K562 (cell line): ENCODE measurements around the gene FSTL4. TPM values are rescaled to one million over a fixed set of nuclear protein-coding genes. Genes with fewer than 3 reads are reported as not detected.

Source experiments
- ATAC-seq: fragments of 200-7000 bp; cut with Tn5 transposase; 3 replicates; pipeline ENCODE4 v1.9.1; 2020; ENCODE audit warnings: moderate library complexity
- BruUV-seq: library from RNA; stranded (reverse); fragments of 400-500 nt; replicated peaks from 2 replicates; lab custom pipeline; 2021; lab: Mats Ljungman, UMichigan
- CTCF ChIA-PET: fragments of 300-600 bp; formaldehyde crosslinking; extraction: SDS; loops from one replicate; lab custom pipeline; 2021; ENCODE audit warnings: low intra/inter-chr PET ratio; lab: Yijun Ruan, JAX
- POLR2A ChIA-PET: fragments of 300-600, 350-650 bp; sonication (Branson Sonifier 250); formaldehyde crosslinking; extraction: SDS; loops from one replicate; lab custom pipeline; 2021; ENCODE audit warnings: antibody characterized with exemption, inconsistent platforms; lab: Yijun Ruan, JAX
- DNase-seq, 4 experiments: peaks; one replicate each; pipeline versions ENCODE4 v3.0.0 to v3.0.0-alpha.2; 2011 to 2018; ENCODE audit warnings: low spot score in 3 of 4, mixed read lengths in 3 of 4; ENCODE audit errors: extremely low read depth in 1 of 4
- FAIRE-seq: peaks from 2 replicates; lab custom pipeline; 2011; peaks lifted over from hg19 to GRCh38; lab: Jason Lieb, UNC
- H2AFZ ChIP-seq: 2 replicates; pipeline ENCODE4 v1.6.0; 2011; ENCODE audit warnings: low read depth, low read length, control low read depth, inconsistent platforms
- H3K27ac ChIP-seq: fragments of 200-600 bp; 3 replicates; pipeline ENCODE4 v1.8.0; 2011; ENCODE audit warnings: low read depth, mild to moderate bottlenecking, control low read depth, inconsistent platforms, low read length, moderate library complexity, mixed read lengths; ENCODE audit errors: extremely low read depth
- H3K27me3 ChIP-seq, 2 experiments: fragments of 300-600 bp in 1 of 2; 2 replicates in 1 of 2; 3 replicates in 1 of 2; pipeline versions ENCODE4 v1.6.0 to v1.8.0; 2011; ENCODE audit warnings: inconsistent platforms in 2 of 2, low read length in 2 of 2, mild to moderate bottlenecking in 1 of 2, mixed read lengths in 1 of 2, moderate library complexity in 1 of 2; ENCODE audit not compliant: control insufficient read depth in 2 of 2, insufficient read depth in 2 of 2
- H3K36me3 ChIP-seq: fragments of 300-600 bp; 3 replicates; pipeline ENCODE4 v1.8.0; 2011; ENCODE audit warnings: mild to moderate bottlenecking, low read length, inconsistent platforms; ENCODE audit not compliant: control insufficient read depth, insufficient read depth
- H3K4me1 ChIP-seq, 2 experiments: fragments of 200-600 bp in 1 of 2; replicated peaks in 1 of 2; 2 replicates in 1 of 2; 3 replicates in 1 of 2; pipeline versions ENCODE4 v1.5.1 to v1.8.0; 2011; ENCODE audit warnings: inconsistent platforms in 2 of 2, low read length in 2 of 2, mild to moderate bottlenecking in 1 of 2, mixed read lengths in 1 of 2, moderate library complexity in 1 of 2; ENCODE audit not compliant: control insufficient read depth in 2 of 2, insufficient read depth in 2 of 2
- H3K4me2 ChIP-seq: 2 replicates; pipeline ENCODE4 v1.6.1; 2011; ENCODE audit warnings: low read length, control low read depth, inconsistent platforms, mixed read lengths; ENCODE audit not compliant: insufficient read depth
- H3K4me3 ChIP-seq: fragments of 200-600 bp; sonication (generic), shearing (Covaris generic); 2 replicates; pipeline ENCODE4 v1.5.1; 2016; ENCODE audit warnings: control low read depth, inconsistent platforms
- H3K79me2 ChIP-seq: fragments of 200-600 bp; 3 replicates; pipeline ENCODE4 v1.8.0; 2011; ENCODE audit warnings: low read length, inconsistent platforms; ENCODE audit not compliant: control insufficient read depth, insufficient read depth
- H3K9ac ChIP-seq, 2 experiments: 2 replicates each; pipeline versions ENCODE4 v1.6.0 to v1.6.1; 2011; ENCODE audit warnings: low read depth in 2 of 2, low read length in 2 of 2, control low read depth in 1 of 2, inconsistent platforms in 1 of 2, mild to moderate bottlenecking in 1 of 2, mixed read lengths in 1 of 2; ENCODE audit not compliant: insufficient read depth in 1 of 2
- H3K9me1 ChIP-seq: one replicate; pipeline ENCODE4 v1.6.0; 2011; ENCODE audit warnings: inconsistent platforms, mild to moderate bottlenecking, low read length, moderate library complexity; ENCODE audit not compliant: control insufficient read depth, insufficient read depth
- H3K9me3 ChIP-seq: replicated peaks from 2 replicates; pipeline ENCODE4 v1.5.1; 2011; ENCODE audit warnings: low read depth, low read length, inconsistent platforms; ENCODE audit not compliant: control insufficient read depth, insufficient read depth
- H4K20me1 ChIP-seq: replicated peaks from 2 replicates; pipeline ENCODE4 v1.6.1; 2011; ENCODE audit warnings: low read length, inconsistent platforms, mixed read lengths; ENCODE audit not compliant: control insufficient read depth, insufficient read depth
- RAD51 ChIP-seq: fragments of 450-650 bp; IDR thresholded peaks from 2 replicates; pipeline ENCODE4 v1.7.1; 2016; ENCODE audit warnings: low read depth, mild to moderate bottlenecking, borderline replicate concordance
- USF2 ChIP-seq: sonication (generic); formaldehyde crosslinking; IDR thresholded peaks from 2 replicates; pipeline ENCODE4 v1.5.0; 2020; ENCODE audit warnings: missing genetic modification reagents
- WGBS: fragments of 100-300 bp; shearing (Covaris generic); methylation state at CpG from one replicate; pipeline ENCODE4 v1.1.6; 2016; ENCODE audit warnings: low coverage, mixed read lengths; ENCODE audit not compliant: insufficient coverage; ENCODE audit errors: missing lambda C conversion rate; 5-methylcytosine and 5-hydroxymethylcytosine counted together
- in situ Hi-C: fragments of 300-500 bp; cut with MboI; formaldehyde crosslinking; loops from 4 replicates; pipeline ENCODE4 v1.15.0; 2018; ENCODE audit warnings: inconsistent platforms, mixed read lengths
- intact Hi-C: fragments of 100-400 bp; cut with micrococcal nuclease; formaldehyde crosslinking; loops from 2 replicates; pipeline ENCODE4 v1.14.2; 2022
- polyA plus RNA-seq, 8 experiments: library from polyadenylated mRNA; depleted of rRNA in 4 of 8; stranded (reverse) in 5 of 8; unstranded in 3 of 8; fragments of >200 nt; fragmentation: Nextera tagmentation in 2 of 8; fragmentation: Illumina TruSeq in 1 of 8; extraction: Ambion mirVana in 2 of 8; extraction: Trizol in 1 of 8; gene quantifications; 2 replicates each; pipeline versions ENCODE4 v1.2.1 to v1.2.3, GENCODE V29; 2011 to 2014; ENCODE audit warnings: inconsistent platforms in 1 of 8, missing spikeins in 1 of 8
- total RNA-seq, 7 experiments: library from RNA; depleted of rRNA in 6 of 7; stranded (reverse); fragments of >200 nt in 6 of 7; fragmentation: Illumina TruSeq in 2 of 7; extraction: Trizol in 2 of 7; gene quantifications; 2 replicates each; pipeline versions ENCODE4 v1.2.1 to v1.2.3, GENCODE V29; 2011 to 2021; ENCODE audit warnings: low replicate concordance in 1 of 7
- TF ChIP-seq, protein P1 (sequence below): fragments of 450-650 bp; conservative IDR thresholded peaks from 2 replicates; pipeline ENCODE4 v1.6.1; 2016; ENCODE audit warnings: missing genetic modification characterization, low read depth, mild to moderate bottlenecking, missing compliant biosample characterization, moderate library complexity
- TF ChIP-seq, protein P2 (sequence below): fragments of 450-650 bp; formaldehyde crosslinking; IDR thresholded peaks from 2 replicates; pipeline ENCODE4 v1.4.0; 2020; ENCODE audit warnings: mild to moderate bottlenecking, mixed read lengths

FSTL4 gene
- total and polyA plus RNA-seq, 9 of the 15 experiments (the other 6 are each of a cell fraction or from before 2014, with no cell fraction given): 0.08 to 0.18 (median 0.10) TPM; not detected in 5

GRCh38 chr5:133530270-133530669 is 82.1 kb downstream of the FSTL4 start:
- Histone ChIP-seq H3K9me1 (no peaks in the 10 kb centered on the region), H3K4me2 (no peak overlapping the region), H3K9ac (no peak overlapping the region), H3K9me3 (no peaks in the 10 kb centered on the region), H3K36me3 (no peaks in the 10 kb centered on the region), H3K27ac (no peak overlapping the region), H2AFZ (no peak overlapping the region), H3K79me2 (no peaks in the 10 kb centered on the region), H3K27me3 (peaks cover 6 to 40% of the 10 kb centered on the region in 2 experiments; a peak in 4 of 5 replicates), H4K20me1 (0 out of 2 replicates have a peak, but pooled peaks cover 3% of the 10 kb centered on the region), H3K4me3 (no peak overlapping the region), H3K4me1 (peaks cover 3% of the 10 kb centered on the region in 2 experiments; a peak in 2 of 5 replicates)
- CTCF ChIA-PET: no interaction called here
- DNase-seq (no peak), ATAC-seq (no peak), FAIRE-seq (no peak)
- in situ Hi-C loops: no loop called here
- POLR2A ChIA-PET: no interaction called here
- BruUV-seq: no TSS peak
- WGBS: 2% methylated on average over 6 of the region's 6 CpGs
- TF ChIP-seq, protein P1, sequence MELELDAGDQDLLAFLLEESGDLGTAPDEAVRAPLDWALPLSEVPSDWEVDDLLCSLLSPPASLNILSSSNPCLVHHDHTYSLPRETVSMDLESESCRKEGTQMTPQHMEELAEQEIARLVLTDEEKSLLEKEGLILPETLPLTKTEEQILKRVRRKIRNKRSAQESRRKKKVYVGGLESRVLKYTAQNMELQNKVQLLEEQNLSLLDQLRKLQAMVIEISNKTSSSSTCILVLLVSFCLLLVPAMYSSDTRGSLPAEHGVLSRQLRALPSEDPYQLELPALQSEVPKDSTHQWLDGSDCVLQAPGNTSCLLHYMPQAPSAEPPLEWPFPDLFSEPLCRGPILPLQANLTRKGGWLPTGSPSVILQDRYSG (tag): no peak
- TF ChIP-seq USF2 (0 out of 2 replicates have a peak, but pooled peaks have one; percentile 49), RAD51 (peak; percentile 78)
- TF ChIP-seq, protein P2, sequence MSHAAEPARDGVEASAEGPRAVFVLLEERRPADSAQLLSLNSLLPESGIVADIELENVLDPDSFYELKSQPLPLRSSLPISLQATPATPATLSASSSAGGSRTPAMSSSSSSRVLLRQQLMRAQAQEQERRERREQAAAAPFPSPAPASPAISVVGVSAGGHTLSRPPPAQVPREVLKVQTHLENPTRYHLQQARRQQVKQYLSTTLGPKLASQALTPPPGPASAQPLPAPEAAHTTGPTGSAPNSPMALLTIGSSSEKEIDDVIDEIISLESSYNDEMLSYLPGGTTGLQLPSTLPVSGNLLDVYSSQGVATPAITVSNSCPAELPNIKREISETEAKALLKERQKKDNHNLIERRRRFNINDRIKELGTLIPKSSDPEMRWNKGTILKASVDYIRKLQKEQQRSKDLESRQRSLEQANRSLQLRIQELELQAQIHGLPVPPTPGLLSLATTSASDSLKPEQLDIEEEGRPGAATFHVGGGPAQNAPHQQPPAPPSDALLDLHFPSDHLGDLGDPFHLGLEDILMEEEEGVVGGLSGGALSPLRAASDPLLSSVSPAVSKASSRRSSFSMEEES (CRISPR knock-in tag): peak; percentile 89
- intact Hi-C loops: no loop called here
